ENCODE measurements around the gene EXD3.

EXD3 gene

DNA sequence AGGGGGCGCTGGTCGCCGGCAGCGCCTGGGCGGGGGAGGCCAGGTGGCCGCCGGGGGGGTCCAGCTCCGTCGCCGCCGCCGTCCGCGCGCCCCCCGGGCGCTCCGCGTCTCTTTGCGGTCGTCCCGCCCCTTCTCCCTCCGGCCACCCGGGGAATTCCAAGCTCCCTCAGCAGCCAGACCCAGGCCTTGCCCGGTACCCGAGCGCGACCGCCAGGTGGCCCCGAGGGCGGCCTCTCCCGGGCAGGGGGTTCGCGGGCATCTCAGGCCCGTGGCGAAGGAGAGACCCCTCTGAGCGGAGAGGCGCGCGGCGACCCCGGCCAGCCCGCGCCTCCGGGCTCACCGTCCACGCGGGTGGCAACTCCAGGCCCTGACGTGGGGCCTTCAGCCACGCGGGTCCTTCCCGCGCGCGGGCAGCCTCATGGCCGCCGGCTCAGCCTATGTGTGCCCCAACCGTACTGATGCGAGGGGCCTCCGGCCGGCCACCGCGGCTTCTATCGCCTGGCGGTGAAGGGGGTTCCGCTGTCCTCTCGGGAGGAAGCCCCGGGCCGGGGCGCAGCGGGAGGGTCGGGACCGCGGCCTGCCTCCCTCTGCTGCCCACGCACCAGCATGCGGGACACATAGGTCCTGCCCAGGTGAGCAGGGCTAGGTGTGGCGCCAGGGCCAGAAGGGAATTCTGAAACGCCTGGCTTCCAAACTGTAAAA lies 120.4 kb downstream of the EXD3 start:
- H2AK5ac ChIP-seq (ENCODE audit: low read depth, low read length): peak overlapping the region; percentile 100
- H3K14ac ChIP-seq (ENCODE audit: low read length): peak overlapping the region; percentile 56
- H3K36me3 ChIP-seq (replicated peaks in 1 of 2; ENCODE audit: control insufficient read depth in 2 of 2, insufficient read depth in 2 of 2, low read length in 2 of 2): peaks cover 5 to 14% of the 10 kb centered on the region in 2 donors
- H3K4me1 ChIP-seq (ENCODE audit: control insufficient read depth in 2 of 2, insufficient read depth in 1 of 2, low read depth in 1 of 2, low read length in 2 of 2): peaks cover 56 to 60% of the 10 kb centered on the region in 2 donors
- peak overlapping the region; percentile 99 for H2BK120ac ChIP-seq (ENCODE audit: low read depth, low read length)
- peak overlapping the region; percentile 99 for H3K18ac ChIP-seq (ENCODE audit: low read length)
- peak; percentile 82 for DNase-seq (ENCODE audit: low spot score)
- H2BK15ac ChIP-seq (ENCODE audit: low read length): peak overlapping the region; percentile 100
- H4K91ac ChIP-seq (ENCODE audit: low read depth, low read length, poor library complexity): peak overlapping the region; percentile 95
- H3K23ac ChIP-seq (ENCODE audit: low read depth, low read length, poor library complexity): peak overlapping the region; percentile 85
- no peaks in the 10 kb centered on the region for H3K9me3 ChIP-seq (replicated peaks in 1 of 2; ENCODE audit: control insufficient read depth in 2 of 2, insufficient read depth in 1 of 2, low read depth in 1 of 2, low read length in 2 of 2)
- peak overlapping the region; percentile 92 for H4K8ac ChIP-seq (ENCODE audit: low read depth, low read length)
- no peak overlapping the region for H3K27ac ChIP-seq (replicated peaks; ENCODE audit: low read length)
- H3K4ac ChIP-seq (ENCODE audit: low read length): peak overlapping the region; percentile 76
- H3K9ac ChIP-seq (ENCODE audit: low read depth, low read length, poor library complexity): peak overlapping the region; percentile 84
- no CpG with 5 or more reads among the region's 78 CpGs for WGBS, 2 donors (ENCODE audit: extremely low coverage in 2 of 2, insufficient read length in 2 of 2, insufficient replicate concordance in 1 of 2)
- peaks cover 0 to 7% (median 3%) of the 10 kb centered on the region in 3 experiments for H3K27me3 ChIP-seq (ENCODE audit: control insufficient read depth in 3 of 3, insufficient read depth in 3 of 3, low read depth in 1 of 3, low read length in 3 of 3)
- H3K4me2 ChIP-seq (ENCODE audit: insufficient read depth, low read length, poor library complexity, severe bottlenecking): peak overlapping the region; percentile 91
- peak overlapping the region; percentile 94 for H2BK12ac ChIP-seq (ENCODE audit: low read length)
- peak overlapping the region; percentile 86 for H2AFZ ChIP-seq (ENCODE audit: low read length)
- peak overlapping the region; percentile 98 for H2BK5ac ChIP-seq (ENCODE audit: low read length)
- peaks cover 6% of the 10 kb centered on the region for H3K79me1 ChIP-seq (ENCODE audit: low read depth, low read length)
- peak overlapping the region; percentile 38 to 75 for H3K4me3 ChIP-seq (ENCODE audit: low read length in 2 of 2)

DNA sequence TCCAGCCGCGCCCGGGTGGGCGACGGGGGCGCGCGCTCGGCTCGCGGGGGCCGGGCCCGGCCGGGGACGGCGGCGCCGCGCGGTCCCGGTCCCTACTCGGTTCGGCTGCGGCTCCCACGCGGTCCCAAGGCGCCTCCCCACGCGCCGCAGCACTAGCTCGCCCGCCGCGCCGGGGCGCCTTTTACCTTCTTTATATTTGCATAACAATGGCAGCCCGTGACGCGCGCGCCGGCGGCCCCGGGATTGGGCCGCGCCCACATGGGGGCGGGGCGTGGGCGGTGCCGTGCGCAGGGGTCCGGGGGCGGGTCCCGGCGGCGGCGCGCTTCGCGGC lies 120.9 kb downstream of the EXD3 start, which contains the start of gene NRARP:
Gene NRARP (minus strand): TSS at position 154 of the 331 bp plus-strand sequence. CDS start 343 bp downstream, outside the sequence.
- Histone ChIP-seq H3K4me2 (ENCODE audit: insufficient read depth, low read length, poor library complexity, severe bottlenecking) (peak within 1 kb of the TSS; percentile 95), H3K9ac (ENCODE audit: low read depth, low read length, poor library complexity) (peak within 1 kb of the TSS; percentile 98), H3K18ac (ENCODE audit: low read length) (peak within 1 kb of the TSS; percentile 99), H3K23ac (ENCODE audit: low read depth, low read length, poor library complexity) (peak within 1 kb of the TSS; percentile 98), H3K79me1 (ENCODE audit: low read depth, low read length) (peaks cover 6% of the 10 kb centered on the region), H3K27ac (replicated peaks; ENCODE audit: low read length) (peak within 1 kb of the TSS; percentile 91), H3K36me3 (replicated peaks in 1 of 2; ENCODE audit: control insufficient read depth in 2 of 2, insufficient read depth in 2 of 2, low read length in 2 of 2) (peaks cover 5 to 14% of the 10 kb centered on the region in 2 donors), H3K9me3 (replicated peaks in 1 of 2; ENCODE audit: control insufficient read depth in 2 of 2, insufficient read depth in 1 of 2, low read depth in 1 of 2, low read length in 2 of 2) (no peaks in the 10 kb centered on the region), H2BK12ac (ENCODE audit: low read length) (peak within 1 kb of the TSS; percentile 94), H3K4ac (ENCODE audit: low read length) (peak within 1 kb of the TSS; percentile 76), H2BK15ac (ENCODE audit: low read length) (peak within 1 kb of the TSS; percentile 100), H3K27me3 (ENCODE audit: control insufficient read depth in 3 of 3, insufficient read depth in 3 of 3, low read depth in 1 of 3, low read length in 3 of 3) (peaks cover 0 to 7% (median 3%) of the 10 kb centered on the region in 3 experiments), H2AK5ac (ENCODE audit: low read depth, low read length) (peak within 1 kb of the TSS; percentile 100), H2BK120ac (ENCODE audit: low read depth, low read length) (peak within 1 kb of the TSS; percentile 99), H3K4me3 (ENCODE audit: low read length in 2 of 2) (peak within 1 kb of the TSS; percentile 93 to 95), H2AFZ (ENCODE audit: low read length) (peak within 1 kb of the TSS; percentile 86), H3K14ac (ENCODE audit: low read length) (peak within 1 kb of the TSS; percentile 85), H4K91ac (ENCODE audit: low read depth, low read length, poor library complexity) (peak within 1 kb of the TSS; percentile 95), H3K4me1 (ENCODE audit: control insufficient read depth in 2 of 2, insufficient read depth in 1 of 2, low read depth in 1 of 2, low read length in 2 of 2) (peaks cover 54 to 59% of the 10 kb centered on the region in 2 donors), H4K8ac (ENCODE audit: low read depth, low read length) (peak within 1 kb of the TSS; percentile 92), H2BK5ac (ENCODE audit: low read length) (peak within 1 kb of the TSS; percentile 98)
- peak; percentile 86 for DNase-seq (ENCODE audit: low spot score)
- WGBS, 2 donors (ENCODE audit: extremely low coverage in 2 of 2, insufficient read length in 2 of 2, insufficient replicate concordance in 1 of 2): no CpG with 5 or more reads among the region's 60 CpGs

DNA sequence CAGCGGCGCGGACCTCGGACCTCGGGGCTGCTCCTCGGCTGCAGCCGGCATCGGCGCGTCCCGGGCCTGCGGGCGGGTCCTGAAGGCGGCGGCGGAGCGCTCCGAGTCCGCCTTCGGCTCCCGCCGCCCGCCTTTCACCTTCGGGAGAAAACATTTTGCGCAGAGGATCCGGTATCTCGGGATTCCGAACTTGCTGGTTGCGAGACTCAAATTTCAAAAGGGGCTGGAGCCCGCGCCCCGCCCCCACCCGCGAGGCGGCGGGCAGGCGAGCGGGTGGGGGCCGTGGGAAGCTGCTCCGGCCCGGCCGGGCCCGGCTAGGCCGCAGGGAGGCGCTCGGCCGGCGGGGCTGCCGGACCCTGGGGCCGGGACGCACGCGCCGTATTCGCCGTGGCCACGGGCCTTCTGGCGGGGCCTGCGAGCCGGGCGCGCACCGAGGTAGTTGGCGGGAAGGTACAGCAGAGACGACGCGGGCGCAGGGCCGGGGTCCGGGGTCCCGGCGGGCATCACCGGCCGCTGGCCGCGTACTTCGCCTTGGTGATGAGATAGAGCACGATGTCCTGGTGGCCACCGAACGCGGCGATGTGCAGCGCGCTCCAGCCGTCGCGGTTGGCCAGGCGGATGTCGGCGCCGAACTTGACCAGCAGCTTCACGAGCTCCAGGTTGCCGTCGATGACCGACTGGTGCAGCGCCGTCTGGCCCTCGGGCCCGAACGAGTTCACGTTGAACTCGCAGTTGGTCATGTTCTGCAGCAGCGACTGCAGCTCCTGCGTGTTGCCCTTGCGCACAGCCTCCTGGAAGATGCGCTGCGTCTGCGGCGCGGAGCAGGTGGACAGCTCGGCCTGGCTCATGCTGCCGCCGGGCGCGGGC lies 121.6 kb downstream of the EXD3 start:
- H2BK12ac ChIP-seq (ENCODE audit: low read length): no peak overlapping the region
- H3K27me3 ChIP-seq (ENCODE audit: control insufficient read depth in 3 of 3, insufficient read depth in 3 of 3, low read depth in 1 of 3, low read length in 3 of 3): peaks cover 0 to 10% (median 3%) of the 10 kb centered on the region in 3 experiments
- H4K8ac ChIP-seq (ENCODE audit: low read depth, low read length): no peak overlapping the region
- H3K36me3 ChIP-seq (replicated peaks in 1 of 2; ENCODE audit: control insufficient read depth in 2 of 2, insufficient read depth in 2 of 2, low read length in 2 of 2): peaks cover 5 to 14% of the 10 kb centered on the region in 2 donors
- H3K23ac ChIP-seq (ENCODE audit: low read depth, low read length, poor library complexity): peak overlapping the region; percentile 98
- H2AK5ac ChIP-seq (ENCODE audit: low read depth, low read length): peak overlapping the region; percentile 100
- H2AFZ ChIP-seq (ENCODE audit: low read length): peak overlapping the region; percentile 65
- H2BK5ac ChIP-seq (ENCODE audit: low read length): peak overlapping the region; percentile 54
- peak overlapping the region; percentile 93 to 95 for H3K4me3 ChIP-seq (ENCODE audit: low read length in 2 of 2)
- H3K4ac ChIP-seq (ENCODE audit: low read length): peak overlapping the region; percentile 38
- peak overlapping the region; percentile 91 for H3K27ac ChIP-seq (replicated peaks; ENCODE audit: low read length)
- no peaks in the 10 kb centered on the region for H3K9me3 ChIP-seq (replicated peaks in 1 of 2; ENCODE audit: control insufficient read depth in 2 of 2, insufficient read depth in 1 of 2, low read depth in 1 of 2, low read length in 2 of 2)
- H2BK120ac ChIP-seq (ENCODE audit: low read depth, low read length): peak overlapping the region; percentile 9
- H3K18ac ChIP-seq (ENCODE audit: low read length): peak overlapping the region; percentile 98
- peaks cover 57 to 59% of the 10 kb centered on the region in 2 donors for H3K4me1 ChIP-seq (ENCODE audit: control insufficient read depth in 2 of 2, insufficient read depth in 1 of 2, low read depth in 1 of 2, low read length in 2 of 2)
- no CpG with 5 or more reads among the region's 115 CpGs for WGBS, 2 donors (ENCODE audit: extremely low coverage in 2 of 2, insufficient read length in 2 of 2, insufficient replicate concordance in 1 of 2)
- peak; percentile 75 for DNase-seq (ENCODE audit: low spot score)
- peak overlapping the region; percentile 85 for H3K14ac ChIP-seq (ENCODE audit: low read length)
- H2BK15ac ChIP-seq (ENCODE audit: low read length): peak overlapping the region; percentile 21
- H3K9ac ChIP-seq (ENCODE audit: low read depth, low read length, poor library complexity): peak overlapping the region; percentile 98
- H3K4me2 ChIP-seq (ENCODE audit: insufficient read depth, low read length, poor library complexity, severe bottlenecking): peak overlapping the region; percentile 95
- peaks cover 6% of the 10 kb centered on the region for H3K79me1 ChIP-seq (ENCODE audit: low read depth, low read length)
- peak overlapping the region; percentile 56 for H4K91ac ChIP-seq (ENCODE audit: low read depth, low read length, poor library complexity)
